Panc1 (cell line): ENCODE measurements around the gene IL1R1. TPM values are rescaled to one million over a fixed set of nuclear protein-coding genes. Genes with fewer than 3 reads are reported as not detected.

Experiments used
- ATAC-seq: fragments of 200-7000 bp; cut with Tn5 transposase; 2 replicates; pipeline ENCODE4 v1.9.1; 2020; ENCODE audit warnings: mild to moderate bottlenecking, moderate library complexity
- BruUV-seq: library from RNA; stranded (reverse); fragments of 400-500 nt; replicated peaks from 2 replicates; lab custom pipeline; 2021; lab: Mats Ljungman, UMichigan
- CTCF ChIA-PET: fragments of 300-600 bp; sonication (Branson Sonifier 250); formaldehyde crosslinking; loops from one replicate; lab custom pipeline; 2022; ENCODE audit warnings: antibody characterized with exemption; lab: Charles Lee
- POLR2A ChIA-PET: fragments of 300-600 bp; sonication (Branson Sonifier 250); formaldehyde crosslinking; loops from one replicate; lab custom pipeline; 2022; ENCODE audit warnings: antibody characterized with exemption; lab: Charles Lee
- DNase-seq: peaks from one replicate; pipeline ENCODE4 v3.0.0-alpha.2; 2010; ENCODE audit warnings: low read depth, low spot score
- H3K27ac ChIP-seq: 2 replicates; pipeline ENCODE4 v1.5.1; 2011; ENCODE audit warnings: mild to moderate bottlenecking, low read length, inconsistent platforms
- H3K27me3 ChIP-seq: fragments of 200-500 bp; sonication (Bioruptor generic); 2 replicates; pipeline ENCODE4 v1.6.0; 2014; ENCODE audit warnings: low read length, inconsistent platforms; ENCODE audit not compliant: control insufficient read depth, insufficient read depth
- H3K36me3 ChIP-seq: fragments of 200-500 bp; sonication (Bioruptor generic); 2 replicates; pipeline ENCODE4 v1.5.1; 2014; ENCODE audit warnings: inconsistent platforms, mild to moderate bottlenecking, low read length, moderate library complexity; ENCODE audit not compliant: control insufficient read depth, insufficient read depth
- H3K4me1 ChIP-seq: 2 replicates; pipeline ENCODE4 v1.5.1; 2011; ENCODE audit warnings: inconsistent platforms, mild to moderate bottlenecking, low read length, moderate library complexity; ENCODE audit not compliant: control insufficient read depth, insufficient read depth
- H3K4me3 ChIP-seq, 2 experiments: 2 replicates each; pipeline ENCODE4 v1.5.1; 2011 to 2012; ENCODE audit warnings: low read depth in 2 of 2, low read length in 2 of 2, mild to moderate bottlenecking in 2 of 2, inconsistent platforms in 1 of 2, moderate library complexity in 1 of 2
- H3K9me3 ChIP-seq: fragments of 200-500 bp; sonication (Bioruptor generic); 2 replicates; pipeline ENCODE4 v1.5.1; 2014; ENCODE audit warnings: low read depth, mild to moderate bottlenecking, inconsistent platforms, low read length, moderate library complexity; ENCODE audit not compliant: control insufficient read depth, insufficient read depth
- CTCF ChIP-seq: fragments of 450-650 bp; IDR thresholded peaks from 2 replicates; pipeline ENCODE4 v1.5.1; 2017; ENCODE audit warnings: mild to moderate bottlenecking
- POLR2AphosphoS5 ChIP-seq: IDR thresholded peaks from 2 replicates; pipeline ENCODE4 v1.6.1; 2012; ENCODE audit warnings: mild to moderate bottlenecking, low read depth, low read length, moderate library complexity
- SIN3A ChIP-seq: IDR thresholded peaks from 2 replicates; pipeline ENCODE4 v1.6.1; 2012; ENCODE audit warnings: low read depth, mild to moderate bottlenecking, low read length, moderate library complexity, borderline replicate concordance; ENCODE audit not compliant: insufficient read depth
- TCF7L2 ChIP-seq: IDR thresholded peaks from 2 replicates; pipeline ENCODE4 v1.6.1; 2011; ENCODE audit warnings: mild to moderate bottlenecking, low read depth, low read length, inconsistent platforms
- in situ Hi-C: cut with HindIII; loops from 2 replicates; pipeline ENCODE4 v1.10.0; 2016; ENCODE audit warnings: low sequenced_read_pairs, low pct_unique_long_range_greater_than_20kb
- intact Hi-C: fragments of 100-400 bp; cut with micrococcal nuclease; formaldehyde crosslinking; loops from one replicate; pipeline ENCODE4 v1.10.0; 2022; ENCODE audit not compliant: unreplicated experiment
- total RNA-seq: library from RNA; stranded (reverse); gene quantifications from one replicate; pipeline ENCODE4 v1.2.1, GENCODE V29; 2021; ENCODE audit not compliant: unreplicated experiment
- TF ChIP-seq, protein P1 (sequence below), 2 experiments: IDR thresholded peaks; 2 replicates each; pipeline ENCODE4 v1.6.1; 2011 to 2012; ENCODE audit warnings: low read depth in 2 of 2, control low read depth in 1 of 2, low read length in 1 of 2, mild to moderate bottlenecking in 1 of 2, moderate library complexity in 1 of 2; ENCODE audit not compliant: insufficient read depth in 1 of 2

The IL1R1 gene
- total RNA-seq, 1 experiment from 2014 or later, result 7.1 TPM

DNA sequence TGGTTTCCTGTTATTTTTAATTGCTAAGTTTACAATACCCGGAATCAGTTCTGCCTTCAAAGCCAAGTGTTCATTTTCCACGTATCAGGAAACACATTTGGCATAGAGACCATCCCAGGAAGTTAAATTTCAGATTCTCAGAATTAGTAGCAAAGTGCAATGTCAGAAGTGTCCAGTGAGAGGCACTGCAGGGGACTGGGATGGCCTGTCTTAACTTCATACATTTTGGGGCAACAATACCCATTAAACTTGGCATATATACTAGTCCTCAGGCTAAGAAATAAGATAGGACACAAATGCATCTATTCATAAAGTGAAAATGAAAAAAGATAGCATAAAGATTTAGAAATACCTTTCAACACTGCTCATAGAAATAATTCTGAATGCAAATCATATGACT is 42.8 kb downstream of the IL1R1 start:
- ATAC-seq, result no peak
- Histone ChIP-seq H3K36me3 (no peaks in the 10 kb centered on the region), H3K4me1 (no peaks in the 10 kb centered on the region), H3K27me3 (no peaks in the 10 kb centered on the region; the same call in 1 of the 2 replicates), H3K27ac (no peak overlapping the region), H3K4me3 (no peak overlapping the region), H3K9me3 (no peaks in the 10 kb centered on the region)
- peak; percentile 42; the same call in 1 of the 2 replicates for TF ChIP-seq CTCF
- TF ChIP-seq, protein P1, sequence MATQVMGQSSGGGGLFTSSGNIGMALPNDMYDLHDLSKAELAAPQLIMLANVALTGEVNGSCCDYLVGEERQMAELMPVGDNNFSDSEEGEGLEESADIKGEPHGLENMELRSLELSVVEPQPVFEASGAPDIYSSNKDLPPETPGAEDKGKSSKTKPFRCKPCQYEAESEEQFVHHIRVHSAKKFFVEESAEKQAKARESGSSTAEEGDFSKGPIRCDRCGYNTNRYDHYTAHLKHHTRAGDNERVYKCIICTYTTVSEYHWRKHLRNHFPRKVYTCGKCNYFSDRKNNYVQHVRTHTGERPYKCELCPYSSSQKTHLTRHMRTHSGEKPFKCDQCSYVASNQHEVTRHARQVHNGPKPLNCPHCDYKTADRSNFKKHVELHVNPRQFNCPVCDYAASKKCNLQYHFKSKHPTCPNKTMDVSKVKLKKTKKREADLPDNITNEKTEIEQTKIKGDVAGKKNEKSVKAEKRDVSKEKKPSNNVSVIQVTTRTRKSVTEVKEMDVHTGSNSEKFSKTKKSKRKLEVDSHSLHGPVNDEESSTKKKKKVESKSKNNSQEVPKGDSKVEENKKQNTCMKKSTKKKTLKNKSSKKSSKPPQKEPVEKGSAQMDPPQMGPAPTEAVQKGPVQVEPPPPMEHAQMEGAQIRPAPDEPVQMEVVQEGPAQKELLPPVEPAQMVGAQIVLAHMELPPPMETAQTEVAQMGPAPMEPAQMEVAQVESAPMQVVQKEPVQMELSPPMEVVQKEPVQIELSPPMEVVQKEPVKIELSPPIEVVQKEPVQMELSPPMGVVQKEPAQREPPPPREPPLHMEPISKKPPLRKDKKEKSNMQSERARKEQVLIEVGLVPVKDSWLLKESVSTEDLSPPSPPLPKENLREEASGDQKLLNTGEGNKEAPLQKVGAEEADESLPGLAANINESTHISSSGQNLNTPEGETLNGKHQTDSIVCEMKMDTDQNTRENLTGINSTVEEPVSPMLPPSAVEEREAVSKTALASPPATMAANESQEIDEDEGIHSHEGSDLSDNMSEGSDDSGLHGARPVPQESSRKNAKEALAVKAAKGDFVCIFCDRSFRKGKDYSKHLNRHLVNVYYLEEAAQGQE (IDR thresholded peaks at IDR 0.05; ENCODE audit: insufficient read depth in 1 of 2, low read depth in 2 of 2, low read length in 1 of 2), result no peak
- intact Hi-C loops, result no loop called here
- CTCF ChIA-PET, result no interaction called here
- DNase-seq, result no peak
- POLR2A ChIA-PET, result no interaction called here
- BruUV-seq, result no TSS peak
- in situ Hi-C loops, result no loop called here

GRCh38 chr2:102186791-102187495 is 44.4 kb downstream of the IL1R1 start, which contains the start of gene IL1RL2:
IL1RL2 (plus strand) TSS chr2:102187023; CDS start chr2:102187868, 845 bp downstream.
- ChIA-PET CTCF (no interaction called here), POLR2A (no interaction called here)
- Histone ChIP-seq H3K4me3 (no peak within 1 kb of the TSS), H3K27ac (no peak within 1 kb of the TSS), H3K36me3 (no peaks in the 10 kb centered on the region), H3K9me3 (no peaks in the 10 kb centered on the region), H3K27me3 (no peaks in the 10 kb centered on the region; the same call in 1 of the 2 replicates), H3K4me1 (no peaks in the 10 kb centered on the region)
- BruUV-seq, result no TSS peak
- DNase-seq, result no peak
- intact Hi-C loops, result no loop called here
- ATAC-seq, result no peak
- in situ Hi-C loops, result no loop called here
- TF ChIP-seq POLR2AphosphoS5 (no peak), CTCF (no peak), SIN3A (no peak), TCF7L2 (no peak)
- TF ChIP-seq, protein P1 (IDR thresholded peaks at IDR 0.05; ENCODE audit: insufficient read depth in 1 of 2, low read depth in 2 of 2, low read length in 1 of 2), result no peak
